ENCODE data around the gene KCNAB1.
A peak's percentile ranks its signal among the peaks of the same experiment; 100 is the strongest.

KCNAB1 gene

GRCh38 chr3:156373654-156374053 is 253.3 kb downstream of the KCNAB1 start:
- DNase-seq: no peak
- in situ Hi-C loops (cut with HindIII; ENCODE audit: low pct_ligation_motif_present, low pct_unique_long_range_greater_than_20kb, low sequenced_read_pairs): no loop called here

DNA sequence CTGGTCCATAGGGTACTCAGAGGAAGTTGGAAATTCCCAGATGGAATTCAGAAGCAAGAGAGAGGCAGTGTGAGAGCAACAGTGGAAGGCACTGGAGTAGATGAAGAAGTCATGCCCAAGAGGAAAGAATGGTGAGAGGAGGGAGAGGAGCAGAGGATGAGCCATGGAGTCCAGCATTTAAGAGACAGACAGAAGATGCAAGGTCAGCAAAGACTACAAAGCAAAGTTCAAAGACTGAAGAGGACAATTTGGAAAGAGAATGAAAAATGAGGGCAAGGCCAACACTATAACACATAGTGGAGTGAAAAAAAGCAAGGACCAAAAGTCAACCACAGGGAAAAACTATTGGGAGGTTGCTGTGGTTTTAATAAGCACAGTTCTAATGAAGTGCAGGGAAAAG is 255.8 kb downstream of the KCNAB1 start:
- in situ Hi-C loops (cut with HindIII; ENCODE audit: low pct_ligation_motif_present, low pct_unique_long_range_greater_than_20kb, low sequenced_read_pairs): no loop called here
- no peak for DNase-seq

DNA sequence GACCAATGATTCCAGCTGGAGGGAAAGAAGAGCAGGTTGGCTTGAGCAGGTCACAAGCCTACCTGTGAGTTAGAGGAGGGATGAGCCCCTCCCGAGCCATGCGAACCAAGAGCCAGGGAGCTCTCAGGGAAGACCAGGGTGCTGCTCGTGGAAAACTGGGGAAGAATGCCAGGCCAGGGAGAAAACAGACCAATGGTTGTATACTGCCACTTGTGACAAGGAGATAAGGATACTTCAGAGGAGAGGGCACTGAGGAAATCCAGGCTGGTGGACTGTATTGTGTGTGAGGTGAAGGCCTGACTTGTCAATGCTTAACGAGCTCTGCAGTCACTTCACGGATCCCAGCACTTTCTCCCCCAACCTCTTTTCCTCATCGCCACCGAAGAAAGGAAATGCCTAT is 256.9 kb downstream of the KCNAB1 start:
- DNase-seq: no peak
- in situ Hi-C loops (cut with HindIII; ENCODE audit: low pct_ligation_motif_present, low pct_unique_long_range_greater_than_20kb, low sequenced_read_pairs): no loop called here

DNA sequence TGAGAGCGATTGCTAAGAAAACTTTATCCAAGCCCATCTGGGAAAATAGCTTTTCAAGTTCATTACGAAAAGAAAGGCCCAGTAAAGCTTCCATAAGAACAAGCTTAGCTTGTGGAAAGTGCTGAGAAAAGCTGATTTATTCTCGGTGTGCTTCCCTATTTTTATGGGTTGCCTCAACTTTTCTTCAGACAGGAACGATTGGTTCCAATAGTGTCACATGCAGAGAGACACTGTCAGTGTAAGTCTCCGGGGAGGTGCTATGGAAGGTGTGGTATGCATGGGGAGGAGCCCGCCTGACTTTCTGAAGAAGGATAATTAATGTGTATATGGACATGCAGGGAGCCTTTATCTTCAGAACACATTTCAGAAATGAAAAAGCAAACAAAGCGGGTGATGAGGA is 257.3 kb downstream of the KCNAB1 start:
- in situ Hi-C loops (cut with HindIII; ENCODE audit: low pct_ligation_motif_present, low pct_unique_long_range_greater_than_20kb, low sequenced_read_pairs): no loop called here
- DNase-seq: no peak

DNA sequence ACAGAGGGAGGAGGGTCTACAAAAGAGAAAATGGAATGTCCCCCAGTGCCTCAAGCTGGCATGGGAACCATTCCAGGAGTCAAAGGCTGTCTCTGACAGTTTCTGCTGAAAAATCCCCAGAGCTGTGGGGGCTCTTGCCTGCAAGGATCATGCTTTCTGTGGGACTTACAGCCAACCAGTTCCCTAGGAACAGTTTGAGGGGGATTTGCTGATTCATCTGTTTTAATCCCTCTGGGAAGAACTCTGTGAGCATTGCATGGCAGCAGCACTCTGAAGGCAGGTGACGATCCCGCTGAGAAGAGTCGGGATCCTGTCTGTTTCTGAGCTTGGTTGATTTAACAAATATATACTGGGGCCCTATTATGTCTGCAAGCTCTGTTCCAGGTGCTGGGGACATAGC is 258.5 kb downstream of the KCNAB1 start:
- no peak for DNase-seq
- in situ Hi-C loops (cut with HindIII; ENCODE audit: low pct_ligation_motif_present, low pct_unique_long_range_greater_than_20kb, low sequenced_read_pairs): no loop called here

GRCh38 chr3:156379327-156379726 is 258.9 kb downstream of the KCNAB1 start:
- no peak for DNase-seq
- in situ Hi-C loops (cut with HindIII; ENCODE audit: low pct_ligation_motif_present, low pct_unique_long_range_greater_than_20kb, low sequenced_read_pairs): no loop called here

GRCh38 chr3:156381253-156381652 is 260.9 kb downstream of the KCNAB1 start:
- no peak for DNase-seq
- in situ Hi-C loops (cut with HindIII; ENCODE audit: low pct_ligation_motif_present, low pct_unique_long_range_greater_than_20kb, low sequenced_read_pairs): no loop called here

GRCh38 chr3:156382458-156383346 is 262.3 kb downstream of the KCNAB1 start:
- DNase-seq: peak; percentile 37

DNA sequence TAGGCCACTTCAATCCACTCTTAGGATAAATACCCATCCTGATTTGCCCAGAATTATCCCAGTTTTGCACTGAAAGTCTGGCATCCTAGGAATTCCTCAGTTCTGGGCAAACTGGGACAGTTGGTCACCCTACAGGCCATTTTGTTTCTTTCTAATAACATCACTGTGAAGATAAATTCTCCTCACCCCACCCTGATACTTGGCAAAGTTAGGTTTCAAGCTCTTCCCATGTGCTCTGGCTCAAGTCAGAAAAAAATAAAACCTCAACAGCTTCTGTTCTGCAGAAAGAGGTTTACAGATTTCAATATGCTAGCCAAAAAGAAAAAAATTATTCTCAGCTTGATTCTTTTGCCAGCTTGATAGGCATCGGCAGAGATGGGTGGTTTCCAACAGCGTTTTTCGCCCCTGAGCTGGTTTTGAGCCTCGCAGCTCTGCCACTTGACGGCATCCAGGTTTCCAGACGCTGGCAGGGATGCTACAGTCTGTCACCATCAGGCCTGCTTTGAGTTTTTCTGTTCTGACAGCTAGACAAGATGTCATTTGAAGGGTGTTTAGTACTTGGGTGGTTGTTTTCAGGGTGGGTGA is 263.2 kb downstream of the KCNAB1 start:
- DNase-seq: no peak
- in situ Hi-C loops (cut with HindIII; ENCODE audit: low pct_ligation_motif_present, low pct_unique_long_range_greater_than_20kb, low sequenced_read_pairs): no loop called here

More at GRCh38 chr3:156382458-156383346, 262.3 kb downstream of the KCNAB1 start:
- in situ Hi-C loops (cut with HindIII; ENCODE audit: low pct_ligation_motif_present, low pct_unique_long_range_greater_than_20kb, low sequenced_read_pairs): no loop called here

DNA sequence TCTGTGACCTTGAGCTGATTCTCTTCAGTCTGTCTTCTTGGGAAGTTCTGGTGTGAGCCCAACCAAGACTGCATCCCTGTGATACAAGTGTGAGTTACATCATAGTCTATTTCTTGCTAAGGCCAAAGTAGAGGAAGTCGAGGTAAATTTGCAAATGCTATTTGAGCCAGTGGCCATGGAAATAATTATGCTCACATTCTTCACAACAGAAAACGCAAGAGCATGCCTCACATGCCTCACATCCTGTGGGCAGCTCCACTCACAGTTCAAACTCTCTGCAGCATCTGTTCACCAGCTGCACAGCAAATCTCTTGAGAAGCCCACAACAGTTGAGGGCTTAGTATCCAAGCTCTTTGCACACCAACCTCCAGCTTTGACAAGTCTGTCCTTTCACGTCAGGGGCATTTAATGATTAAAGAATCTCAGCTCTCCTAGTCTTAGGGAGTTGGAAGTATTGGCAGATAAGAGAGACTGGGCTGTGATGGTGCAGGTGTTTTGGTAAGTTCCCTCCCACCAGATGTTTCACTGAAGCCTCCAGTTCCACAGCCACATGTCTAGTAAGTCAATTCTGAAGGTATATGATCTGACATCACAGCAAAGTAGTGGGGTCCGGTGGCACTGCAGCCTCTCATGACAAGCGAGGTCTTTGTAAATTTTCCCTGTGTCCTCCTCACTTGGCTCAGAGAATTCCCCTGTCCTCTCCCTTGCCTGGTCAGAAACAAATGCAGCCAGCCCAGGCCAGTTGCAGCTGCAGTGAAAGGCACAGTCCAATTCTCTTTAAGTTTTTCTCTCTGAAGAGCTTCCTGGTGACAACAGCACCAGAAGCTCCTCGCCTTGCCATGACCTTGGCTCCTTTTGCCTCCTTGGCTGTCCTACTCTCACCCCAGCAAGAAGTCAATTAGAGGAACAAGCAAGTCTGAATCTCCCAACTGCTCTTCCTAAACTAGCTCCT is 268.4 kb downstream of the KCNAB1 start:
- in situ Hi-C loops (cut with HindIII; ENCODE audit: low pct_ligation_motif_present, low pct_unique_long_range_greater_than_20kb, low sequenced_read_pairs): no loop called here
- DNase-seq: no peak

- in situ Hi-C loops (cut with HindIII; ENCODE audit: low pct_ligation_motif_present, low pct_unique_long_range_greater_than_20kb, low sequenced_read_pairs): no loop called here
These were observed 269.1 kb downstream of the KCNAB1 start for GRCh38 chr3:156389449-156389950.

GRCh38 chr3:156390846-156391245 is 270.5 kb downstream of the KCNAB1 start:
- DNase-seq: no peak
- in situ Hi-C loops (cut with HindIII; ENCODE audit: low pct_ligation_motif_present, low pct_unique_long_range_greater_than_20kb, low sequenced_read_pairs): no loop called here

More at GRCh38 chr3:156389449-156389950, 269.1 kb downstream of the KCNAB1 start:
- DNase-seq: no peak

DNA sequence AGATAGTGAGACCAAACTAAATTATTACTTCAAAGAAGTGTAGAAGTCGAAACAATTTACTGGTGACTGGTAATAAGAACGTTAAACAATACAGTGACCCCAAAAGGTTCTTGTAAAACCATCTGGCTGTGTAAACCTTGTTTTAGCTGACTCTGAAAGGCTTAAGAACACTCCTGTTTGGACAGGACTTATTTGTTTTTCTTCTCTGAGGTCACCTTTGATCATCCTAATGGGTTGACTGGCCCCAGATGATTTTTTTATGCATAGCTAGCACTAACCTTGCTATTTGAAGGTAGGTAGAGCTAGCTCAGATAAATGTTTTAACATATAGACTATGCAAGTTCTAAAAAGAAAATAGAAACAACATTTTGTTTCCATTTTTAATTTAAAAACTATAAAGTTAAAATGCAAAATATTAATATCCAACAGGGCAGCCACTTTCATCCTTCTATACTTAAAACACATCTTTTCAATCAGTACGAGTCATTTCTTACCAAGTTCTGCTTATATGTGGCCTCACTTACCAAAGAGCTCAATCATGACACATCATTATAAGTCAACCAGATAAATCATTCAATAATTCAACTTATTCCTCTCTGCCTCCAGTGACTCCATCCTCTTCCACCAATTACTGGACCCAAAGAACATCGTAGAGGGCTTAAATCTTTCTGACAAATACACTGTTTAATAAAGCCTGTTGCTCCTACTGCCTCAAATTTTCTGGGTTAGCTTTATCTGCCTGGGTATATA is 275.8 kb downstream of the KCNAB1 start:
- in situ Hi-C loops (cut with HindIII; ENCODE audit: low pct_ligation_motif_present, low pct_unique_long_range_greater_than_20kb, low sequenced_read_pairs): no loop called here
- no peak for DNase-seq

GRCh38 chr3:156396851-156397250 is 276.5 kb downstream of the KCNAB1 start:
- DNase-seq: no peak
- in situ Hi-C loops (cut with HindIII; ENCODE audit: low pct_ligation_motif_present, low pct_unique_long_range_greater_than_20kb, low sequenced_read_pairs): no loop called here

DNA sequence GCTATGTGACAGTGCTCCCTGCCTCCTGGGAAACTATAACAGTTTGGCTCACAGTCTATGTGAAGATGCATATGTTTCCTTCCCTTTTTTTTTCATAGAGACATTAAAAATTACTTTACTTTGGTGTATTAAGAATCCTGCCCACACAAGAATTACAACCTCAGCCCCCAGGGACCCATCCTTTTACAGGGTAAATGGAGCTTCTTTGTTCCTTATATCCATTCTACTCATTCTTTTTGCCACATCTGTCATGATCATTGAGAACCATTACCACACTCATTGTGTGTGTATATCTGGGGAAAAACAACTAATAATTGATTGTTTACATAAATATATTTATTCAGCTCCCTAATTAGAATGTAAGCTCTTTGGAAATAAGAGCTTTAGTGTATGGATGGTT is 277.2 kb downstream of the KCNAB1 start:
- no peak for DNase-seq
- in situ Hi-C loops (cut with HindIII; ENCODE audit: low pct_ligation_motif_present, low pct_unique_long_range_greater_than_20kb, low sequenced_read_pairs): no loop called here

DNA sequence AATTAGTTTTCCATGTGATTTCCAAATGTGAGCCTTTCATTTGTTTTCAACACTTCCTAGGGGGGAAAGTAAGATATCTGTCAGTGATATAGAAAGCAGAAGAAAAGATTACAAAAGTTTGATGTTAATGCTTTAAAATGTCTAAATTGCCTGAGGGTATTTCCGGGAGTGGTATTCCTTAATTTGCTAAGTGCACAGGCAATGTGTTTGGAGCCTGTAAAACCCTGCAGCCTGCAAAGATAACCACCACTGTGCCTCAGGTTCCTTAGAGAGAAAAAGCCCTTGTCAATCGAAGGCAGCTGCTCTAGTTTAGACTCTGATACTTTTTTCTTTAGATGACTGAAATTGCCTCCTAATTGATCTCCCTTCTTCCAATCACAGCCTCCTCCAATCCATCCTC is 279.7 kb downstream of the KCNAB1 start:
- DNase-seq: no peak
- in situ Hi-C loops (cut with HindIII; ENCODE audit: low pct_ligation_motif_present, low pct_unique_long_range_greater_than_20kb, low sequenced_read_pairs): no loop called here

DNA sequence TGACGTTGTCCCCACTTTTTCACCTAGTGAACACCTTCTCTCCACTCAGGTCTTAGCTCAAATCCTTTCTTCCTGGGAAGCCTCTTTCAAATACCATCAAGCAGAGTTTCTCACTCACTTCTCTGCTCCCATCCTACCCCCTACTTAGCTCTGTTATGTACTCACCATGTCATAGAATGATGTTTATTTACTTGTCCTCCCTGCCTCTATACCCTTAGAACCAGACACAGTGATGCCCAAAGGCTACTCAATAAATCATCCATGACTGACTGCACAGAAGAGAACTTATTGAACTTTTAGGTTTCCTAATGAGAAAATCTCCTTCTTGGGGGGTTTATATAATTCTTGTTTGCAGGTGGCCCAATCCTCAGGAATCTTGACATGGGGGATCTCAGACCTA is 280.4 kb downstream of the KCNAB1 start:
- DNase-seq: no peak
- in situ Hi-C loops (cut with HindIII; ENCODE audit: low pct_ligation_motif_present, low pct_unique_long_range_greater_than_20kb, low sequenced_read_pairs): no loop called here

DNA sequence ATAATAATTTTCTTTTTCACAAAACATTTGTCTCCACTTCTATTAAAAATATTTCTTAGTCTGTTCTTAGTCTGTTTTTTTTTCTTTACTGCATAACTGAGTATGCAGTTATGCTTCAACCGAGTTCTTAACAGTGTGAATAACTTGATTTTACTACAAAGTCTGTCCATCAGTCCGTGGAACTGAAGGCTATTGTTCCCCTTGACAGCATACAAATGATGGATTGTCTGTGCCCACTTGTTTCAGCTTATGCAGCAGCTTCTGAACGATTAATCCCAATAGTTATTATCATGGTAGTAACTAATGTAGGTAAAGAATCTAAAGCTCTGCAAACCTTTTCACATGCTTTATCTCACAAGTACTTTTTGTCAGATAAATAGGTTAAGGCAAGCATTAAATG is 283.8 kb downstream of the KCNAB1 start:
- in situ Hi-C loops (cut with HindIII; ENCODE audit: low pct_ligation_motif_present, low pct_unique_long_range_greater_than_20kb, low sequenced_read_pairs): no loop called here
- DNase-seq: no peak
